Measurements from ENCODE around the gene FSD1L. TPM values are rescaled to one million over a fixed set of nuclear protein-coding genes. Genes with fewer than 3 reads are reported as not detected.

The FSD1L gene
- total and polyA plus RNA-seq, 2 experiments from 2014 or later: 8.8 to 10.1 TPM

GRCh38 chr9:105485131-105485530, 37.3 kb downstream of the FSD1L start:
- no peak overlapping the region for H3K27ac ChIP-seq
- H3K4me3 ChIP-seq: no peak overlapping the region
- no peaks in the 10 kb centered on the region for H3K4me1 ChIP-seq (ENCODE audit: low read depth)
- H3K36me3 ChIP-seq: peaks cover 10% of the 10 kb centered on the region
- no peak for TF ChIP-seq CTCF (IDR thresholded peaks at IDR 0.05; ENCODE audit: low read depth, low read length)
- H3K9me3 ChIP-seq (ENCODE audit: low read depth): no peaks in the 10 kb centered on the region
- no peaks in the 10 kb centered on the region for H3K27me3 ChIP-seq
- DNase-seq (ENCODE audit: low read depth in 1 of 2, low spot score in 1 of 2): no peak

- DNase-seq (ENCODE audit: low read depth in 1 of 2, low spot score in 1 of 2): no peak
- H3K4me3 ChIP-seq: no peak overlapping the region
- no peak for TF ChIP-seq CTCF (IDR thresholded peaks at IDR 0.05; ENCODE audit: low read depth, low read length)
Observed at GRCh38 chr9:105496826-105497225, 49.0 kb downstream of the FSD1L start.

DNA sequence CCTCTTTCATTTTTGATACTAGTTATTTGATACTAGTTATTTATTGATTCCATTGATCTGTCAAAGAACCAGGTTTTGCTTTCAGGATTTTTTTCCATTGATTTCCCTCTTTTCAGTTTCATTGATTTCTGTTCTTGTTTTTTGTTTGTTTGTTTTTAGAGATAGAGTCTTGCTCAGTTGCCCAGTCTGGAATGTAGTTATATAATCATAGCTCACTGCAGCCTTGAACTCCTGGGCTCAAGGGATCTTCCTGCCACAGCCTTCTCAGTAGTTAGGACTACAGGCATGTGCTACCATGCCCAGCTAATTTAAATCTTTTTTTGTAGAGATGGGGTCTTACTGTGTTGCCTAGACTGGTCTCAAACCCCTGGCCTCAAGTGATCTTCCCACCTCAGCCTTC, 49.9 kb downstream of the FSD1L start:
- Histone ChIP-seq H3K27me3 (no peaks in the 10 kb centered on the region), H3K36me3 (no peaks in the 10 kb centered on the region), H3K4me1 (ENCODE audit: low read depth) (no peaks in the 10 kb centered on the region), H3K4me3 (no peak overlapping the region), H3K27ac (no peak overlapping the region), H3K9me3 (ENCODE audit: low read depth) (no peaks in the 10 kb centered on the region)
- DNase-seq (ENCODE audit: low read depth in 1 of 2, low spot score in 1 of 2): no peak
- TF ChIP-seq CTCF (IDR thresholded peaks at IDR 0.05; ENCODE audit: low read depth, low read length): no peak

More at GRCh38 chr9:105496826-105497225, 49.0 kb downstream of the FSD1L start:
- Histone ChIP-seq H3K4me1 (ENCODE audit: low read depth) (no peaks in the 10 kb centered on the region), H3K9me3 (ENCODE audit: low read depth) (no peaks in the 10 kb centered on the region), H3K36me3 (no peaks in the 10 kb centered on the region), H3K27me3 (no peaks in the 10 kb centered on the region), H3K27ac (no peak overlapping the region)

DNA sequence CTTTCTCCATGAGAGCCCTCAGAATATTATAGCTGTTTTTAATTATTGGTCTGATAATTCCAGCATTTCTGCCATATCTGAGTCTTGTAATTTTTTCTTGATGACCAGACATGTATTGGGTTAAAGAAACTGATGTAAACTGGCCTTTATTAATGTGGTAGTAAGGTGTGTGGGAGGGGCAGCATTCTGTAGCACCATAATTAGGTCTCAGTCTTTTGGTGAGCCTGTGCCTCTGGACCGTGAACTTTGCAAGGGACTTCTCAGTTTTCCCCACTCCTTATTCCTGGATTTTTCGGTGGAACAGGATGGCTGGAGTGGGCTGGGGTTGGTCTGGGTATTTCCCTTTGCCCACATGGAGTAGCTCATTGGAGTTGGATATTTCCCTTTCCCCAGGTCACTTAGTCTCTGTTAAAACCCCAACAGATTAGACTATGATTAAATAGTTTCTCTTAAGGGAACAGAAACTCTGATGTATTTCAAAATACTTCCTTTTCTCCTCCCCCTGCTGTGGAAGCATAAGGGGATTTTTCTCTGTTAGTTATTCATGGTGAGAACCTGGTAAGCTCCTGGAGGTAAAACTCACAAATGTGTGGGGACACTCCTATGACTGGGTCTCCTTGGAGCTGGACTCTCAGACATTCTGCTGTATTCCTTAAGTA, 52.4 kb downstream of the FSD1L start:
- Histone ChIP-seq H3K27me3 (no peaks in the 10 kb centered on the region), H3K4me3 (no peak overlapping the region), H3K4me1 (ENCODE audit: low read depth) (no peaks in the 10 kb centered on the region), H3K9me3 (ENCODE audit: low read depth) (no peaks in the 10 kb centered on the region), H3K36me3 (no peaks in the 10 kb centered on the region), H3K27ac (no peak overlapping the region)
- TF ChIP-seq CTCF (IDR thresholded peaks at IDR 0.05; ENCODE audit: low read depth, low read length): no peak
- peak in 1 of 2 donors; percentile 39 for DNase-seq (ENCODE audit: low read depth in 1 of 2, low spot score in 1 of 2)

DNA sequence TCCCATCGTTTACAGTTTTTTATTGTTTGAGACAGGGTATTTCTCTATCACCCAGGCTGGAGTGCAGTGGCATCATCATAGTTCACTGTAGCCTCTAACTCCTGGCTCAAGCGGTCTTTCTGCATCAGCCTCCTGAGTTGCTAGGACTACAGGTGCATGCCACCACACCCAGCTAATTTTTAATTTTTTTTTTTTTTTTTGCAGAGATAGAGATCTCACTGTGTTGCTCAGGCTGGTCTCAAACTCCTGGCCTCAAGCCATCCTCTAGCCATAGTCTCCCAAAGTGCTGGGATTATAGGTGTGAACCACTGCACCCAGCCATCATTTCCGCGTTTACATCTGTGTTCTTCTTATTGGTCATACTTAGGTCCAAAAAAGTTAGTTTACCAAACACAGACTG, 53.6 kb downstream of the FSD1L start:
- Histone ChIP-seq H3K4me3 (no peak overlapping the region), H3K36me3 (no peaks in the 10 kb centered on the region), H3K27ac (no peak overlapping the region), H3K9me3 (ENCODE audit: low read depth) (no peaks in the 10 kb centered on the region), H3K4me1 (ENCODE audit: low read depth) (no peaks in the 10 kb centered on the region), H3K27me3 (no peaks in the 10 kb centered on the region)
- TF ChIP-seq CTCF (IDR thresholded peaks at IDR 0.05; ENCODE audit: low read depth, low read length): no peak
- no peak for DNase-seq (ENCODE audit: low read depth in 1 of 2, low spot score in 1 of 2)

Data from cardiac muscle cell (in vitro differentiated cells and primary cell).